OCI-LY7 (cell line): ENCODE results near the gene MGRN1. TPM values are rescaled to one million over a fixed set of nuclear protein-coding genes. Genes with fewer than 3 reads are reported as not detected.

ENCODE experiments used
- BruUV-seq: library from RNA; stranded (reverse); fragments of 400-500 nt; replicated peaks from 2 replicates; lab custom pipeline; 2021; lab: Mats Ljungman, UMichigan
- CTCF ChIA-PET: fragments of 300-600 bp; sonication (Branson Sonifier 250); formaldehyde crosslinking; loops from one replicate; lab custom pipeline; 2022; ENCODE audit warnings: antibody characterized with exemption; ENCODE audit not compliant: unreplicated experiment; lab: Charles Lee
- POLR2A ChIA-PET: fragments of 300-600 bp; sonication (Branson Sonifier 250); formaldehyde crosslinking; loops from one replicate; lab custom pipeline; 2022; ENCODE audit warnings: antibody characterized with exemption; lab: Charles Lee
- DNase-seq: peaks from one replicate; pipeline ENCODE4 v3.0.0-alpha.2; 2015; ENCODE audit warnings: low spot score
- H2AFZ ChIP-seq: fragments of 200-600 bp; sonication (generic), shearing (Covaris generic); 2 replicates; pipeline ENCODE4 v1.6.1; 2014; ENCODE audit warnings: mild to moderate bottlenecking, antibody characterized with exemption, low read length, moderate library complexity
- H3K27ac ChIP-seq: fragments of 200-600 bp; sonication (generic); 2 replicates; pipeline ENCODE4 v1.5.1; 2014; ENCODE audit warnings: mixed run types, low read depth, mild to moderate bottlenecking, moderate library complexity, low read length, inconsistent platforms; ENCODE audit not compliant: poor library complexity, severe bottlenecking
- H3K36me3 ChIP-seq: fragments of 200-600 bp; sonication (generic); 2 replicates; pipeline ENCODE4 v1.6.1; 2014; ENCODE audit warnings: mild to moderate bottlenecking, antibody characterized with exemption, low read length, moderate library complexity, mixed read lengths; ENCODE audit not compliant: insufficient read depth
- H3K4me1 ChIP-seq: fragments of 200-600 bp; sonication (generic); 2 replicates; pipeline ENCODE4 v1.5.1; 2014; ENCODE audit warnings: mild to moderate bottlenecking, low read length; ENCODE audit not compliant: insufficient read depth, poor library complexity, severe bottlenecking
- H3K4me2 ChIP-seq: fragments of 200-600 bp; sonication (generic); 2 replicates; pipeline ENCODE4 v1.6.1; 2014; ENCODE audit warnings: mild to moderate bottlenecking, low read length
- H3K4me3 ChIP-seq: fragments of 200-600 bp; sonication (generic); 2 replicates; pipeline ENCODE4 v1.5.1; 2014; ENCODE audit warnings: mild to moderate bottlenecking, low read depth, low read length; ENCODE audit not compliant: poor library complexity, severe bottlenecking
- H3K79me2 ChIP-seq: fragments of 200-600 bp; sonication (generic); 2 replicates; pipeline ENCODE4 v1.6.1; 2016; ENCODE audit warnings: low read depth, mild to moderate bottlenecking, low read length, moderate library complexity, mixed read lengths; ENCODE audit not compliant: insufficient read depth
- H3K9me2 ChIP-seq: fragments of 200-600 bp; sonication (generic); 2 replicates; pipeline ENCODE4 v1.6.1; 2016; ENCODE audit warnings: mild to moderate bottlenecking, low read length, mixed read lengths; ENCODE audit not compliant: insufficient read depth
- H3K9me3 ChIP-seq: fragments of 200-600 bp; sonication (generic); 2 replicates; pipeline ENCODE4 v1.6.1; 2014; ENCODE audit warnings: mild to moderate bottlenecking, mixed run types, low read length, mixed read lengths
- H4K20me1 ChIP-seq: fragments of 200-600 bp; sonication (generic); 2 replicates; pipeline ENCODE4 v1.6.1; 2014; ENCODE audit warnings: mild to moderate bottlenecking, antibody characterized with exemption, low read length, moderate library complexity, mixed read lengths; ENCODE audit not compliant: insufficient read depth
- EZH2phosphoT487 ChIP-seq: fragments of 200-600 bp; sonication (generic); IDR thresholded peaks from 2 replicates; pipeline ENCODE4 v1.6.1; 2018; ENCODE audit warnings: low read depth, borderline replicate concordance, mild to moderate bottlenecking, mixed run types, antibody characterized with exemption, low read length, moderate library complexity, mixed read lengths
- intact Hi-C: fragments of 100-400 bp; cut with micrococcal nuclease; formaldehyde crosslinking; loops from one replicate; pipeline ENCODE4 v1.10.0; 2022; ENCODE audit not compliant: unreplicated experiment
- total RNA-seq, 2 experiments: library from RNA; depleted of rRNA in 1 of 2; stranded (reverse); fragments of >200 nt in 1 of 2; shearing (Covaris generic) in 1 of 2; gene quantifications; 2 replicates each; pipeline ENCODE4 v1.2.3, GENCODE V29; 2014 to 2022
- TF ChIP-seq, protein P1 (sequence below): fragments of 200-600 bp; sonication (generic); conservative IDR thresholded peaks from 2 replicates; pipeline ENCODE4 v1.5.1; 2014; ENCODE audit warnings: mild to moderate bottlenecking, antibody characterized with exemption, low read length, moderate library complexity, mixed read lengths

Gene MGRN1
- total RNA-seq, 2 experiments from 2014 or later = 14.1 to 43.1 TPM

- no TSS peak for BruUV-seq
- Histone ChIP-seq H3K4me1 (no peaks in the 10 kb centered on the region), H3K36me3 (no peaks in the 10 kb centered on the region), H3K9me3 (no peaks in the 10 kb centered on the region), H3K4me3 (no peak overlapping the region), H3K9me2 (no peaks in the 10 kb centered on the region), H3K27ac (no peak overlapping the region), H3K79me2 (no peaks in the 10 kb centered on the region), H3K4me2 (no peak overlapping the region), H2AFZ (no peak overlapping the region), H4K20me1 (no peaks in the 10 kb centered on the region)
- POLR2A ChIA-PET = interaction anchor here (0.6 kb wide), 1 partner anchor 10 kb away, joined by 4 read pairs; no protein-coding TSS in a partner anchor
- no peak for DNase-seq
- CTCF ChIA-PET = no interaction called here
- intact Hi-C loops = no loop called here
- TF ChIP-seq, protein P1, sequence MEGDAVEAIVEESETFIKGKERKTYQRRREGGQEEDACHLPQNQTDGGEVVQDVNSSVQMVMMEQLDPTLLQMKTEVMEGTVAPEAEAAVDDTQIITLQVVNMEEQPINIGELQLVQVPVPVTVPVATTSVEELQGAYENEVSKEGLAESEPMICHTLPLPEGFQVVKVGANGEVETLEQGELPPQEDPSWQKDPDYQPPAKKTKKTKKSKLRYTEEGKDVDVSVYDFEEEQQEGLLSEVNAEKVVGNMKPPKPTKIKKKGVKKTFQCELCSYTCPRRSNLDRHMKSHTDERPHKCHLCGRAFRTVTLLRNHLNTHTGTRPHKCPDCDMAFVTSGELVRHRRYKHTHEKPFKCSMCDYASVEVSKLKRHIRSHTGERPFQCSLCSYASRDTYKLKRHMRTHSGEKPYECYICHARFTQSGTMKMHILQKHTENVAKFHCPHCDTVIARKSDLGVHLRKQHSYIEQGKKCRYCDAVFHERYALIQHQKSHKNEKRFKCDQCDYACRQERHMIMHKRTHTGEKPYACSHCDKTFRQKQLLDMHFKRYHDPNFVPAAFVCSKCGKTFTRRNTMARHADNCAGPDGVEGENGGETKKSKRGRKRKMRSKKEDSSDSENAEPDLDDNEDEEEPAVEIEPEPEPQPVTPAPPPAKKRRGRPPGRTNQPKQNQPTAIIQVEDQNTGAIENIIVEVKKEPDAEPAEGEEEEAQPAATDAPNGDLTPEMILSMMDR = no peak
- no peak for TF ChIP-seq EZH2phosphoT487
Measured at GRCh38 chr16:4679156-4679849, 54.7 kb downstream of the MGRN1 start.

DNA sequence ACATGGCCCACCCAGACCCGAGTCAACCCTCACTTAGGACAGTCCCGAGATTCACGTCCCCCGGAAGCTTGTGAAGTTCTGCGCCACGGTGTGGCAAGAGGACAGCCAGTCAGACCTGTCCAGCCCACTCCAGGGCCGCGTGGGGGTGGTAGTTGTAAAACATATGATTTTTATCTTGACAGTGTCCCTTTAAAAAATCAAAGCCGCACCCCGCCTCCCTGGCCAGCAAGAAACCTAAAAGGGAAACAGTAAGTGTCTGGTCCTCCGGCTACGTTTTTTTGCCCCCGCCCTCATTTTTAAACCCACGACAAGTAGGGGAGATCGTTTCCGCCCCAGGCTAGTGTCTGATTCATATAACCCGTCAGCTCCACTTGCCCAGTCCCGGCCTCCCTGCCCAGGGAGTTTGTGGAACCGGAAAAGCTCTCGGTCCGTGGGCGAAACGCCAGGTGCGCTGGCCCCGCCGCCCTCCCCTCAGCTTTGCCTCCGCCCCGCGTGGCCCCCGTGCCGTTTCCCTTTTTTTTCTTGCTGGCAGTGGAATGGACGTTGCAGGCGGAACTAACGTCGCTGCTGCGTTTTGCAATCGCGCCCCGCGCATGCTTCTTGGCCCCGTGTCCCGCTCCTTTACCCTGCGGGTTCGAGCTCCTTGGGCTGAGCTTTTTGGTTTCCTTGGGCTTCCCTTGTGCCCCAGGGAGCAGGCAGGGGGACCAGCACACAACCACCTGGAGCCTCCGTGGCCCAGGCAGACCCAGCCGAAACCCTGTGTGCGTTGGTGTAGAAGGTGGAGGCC, 55.4 kb downstream of the MGRN1 start:
- Histone ChIP-seq H4K20me1 (no peaks in the 10 kb centered on the region), H3K9me3 (no peaks in the 10 kb centered on the region), H3K9me2 (no peaks in the 10 kb centered on the region), H3K79me2 (no peaks in the 10 kb centered on the region), H3K4me3 (no peak overlapping the region), H3K27ac (no peak overlapping the region), H3K4me1 (no peaks in the 10 kb centered on the region), H2AFZ (no peak overlapping the region), H3K36me3 (no peaks in the 10 kb centered on the region), H3K4me2 (no peak overlapping the region)
- no peak for TF ChIP-seq EZH2phosphoT487
- TF ChIP-seq, protein P1 = no peak
- intact Hi-C loops = no loop called here
- BruUV-seq = no TSS peak
- no peak for DNase-seq
- POLR2A ChIA-PET = no interaction called here
- CTCF ChIA-PET = no interaction called here
